Activated B cell treated with CpG ODN at 0.5 μM for 24 hours (primary cell): Measurements from ENCODE around the gene KRTAP20-3. TPM values are rescaled to one million over a fixed set of nuclear protein-coding genes. Genes with fewer than 3 reads are reported as not detected.

Source experiments
- ATAC-seq: fragments of 200-7000 bp; cut with Tn5 transposase; one replicate; pipeline ENCODE4 v1.10.0; 2021; ENCODE audit warnings: low read depth, mild to moderate bottlenecking, moderate library complexity
- CTCF ChIA-PET: fragments of 350-600 bp; sonication (Branson Sonifier 250); formaldehyde crosslinking; loops from one replicate; lab custom pipeline; 2021; ENCODE audit warnings: antibody characterized with exemption; lab: Charles Lee
- POLR2A ChIA-PET: fragments of 350-600 bp; sonication (Branson Sonifier 250); formaldehyde crosslinking; loops from one replicate; lab custom pipeline; 2021; ENCODE audit warnings: antibody characterized with exemption; lab: Charles Lee
- DNase-seq: peaks from one replicate; pipeline ENCODE4 v3.0.0; 2022
- H3K27ac Mint-ChIP-seq: one replicate; pipeline ENCODE4 v1.8.0; 2020; ENCODE audit warnings: mixed read lengths
- H3K27me3 Mint-ChIP-seq: one replicate; pipeline ENCODE4 v1.8.0; 2021; ENCODE audit warnings: mixed read lengths
- H3K36me3 Mint-ChIP-seq: one replicate; pipeline ENCODE4 v1.8.0; 2021; ENCODE audit warnings: low read depth, mixed read lengths
- H3K4me1 Mint-ChIP-seq: one replicate; pipeline ENCODE4 v1.8.0; 2021; ENCODE audit warnings: mixed read lengths
- H3K4me3 Mint-ChIP-seq: one replicate; pipeline ENCODE4 v1.8.0; 2020; ENCODE audit warnings: mild to moderate bottlenecking, mixed read lengths
- H3K9me3 Mint-ChIP-seq: one replicate; pipeline ENCODE4 v1.8.0; 2020; ENCODE audit warnings: mixed read lengths
- CTCF ChIP-seq: fragments of 200-600 bp; IDR thresholded peaks from one replicate; pipeline ENCODE4 v1.8.0; 2022; ENCODE audit warnings: antibody characterized with exemption, mild to moderate bottlenecking
- intact Hi-C: fragments of 100-400 bp; cut with micrococcal nuclease; formaldehyde crosslinking; loops from one replicate; pipeline ENCODE4 v1.15.1; 2024
- total RNA-seq: library from RNA; stranded (reverse); gene quantifications from 2 replicates; pipeline ENCODE4 v1.2.3, GENCODE V29; 2022

KRTAP20-3 gene
- total RNA-seq, 1 donor from 2014 or later: not detected

GRCh38 chr21:30674312-30674711, 31.6 kb downstream of the KRTAP20-3 start:
- intact Hi-C loops: no loop called here
- no peak for TF ChIP-seq CTCF
- peaks cover 9% of the 10 kb centered on the region for H3K9me3 Mint-ChIP-seq
- no peak overlapping the region for H3K4me3 Mint-ChIP-seq
- no peak overlapping the region for H3K27ac Mint-ChIP-seq
- DNase-seq: no peak
- H3K4me1 Mint-ChIP-seq: no peaks in the 10 kb centered on the region
- H3K36me3 Mint-ChIP-seq: no peaks in the 10 kb centered on the region
- ChIA-PET CTCF (no interaction called here), POLR2A (no interaction called here)
- no peak for ATAC-seq
- no peaks in the 10 kb centered on the region for H3K27me3 Mint-ChIP-seq

GRCh38 chr21:30676737-30677136, 34.1 kb downstream of the KRTAP20-3 start:
- DNase-seq (no peak), ATAC-seq (no peak)
- Mint-ChIP-seq H3K9me3 (peaks cover 1% of the 10 kb centered on the region), H3K36me3 (no peaks in the 10 kb centered on the region), H3K27ac (no peak overlapping the region), H3K27me3 (no peaks in the 10 kb centered on the region), H3K4me1 (no peaks in the 10 kb centered on the region), H3K4me3 (no peak overlapping the region)
- ChIA-PET CTCF (no interaction called here), POLR2A (no interaction called here)
- no peak for TF ChIP-seq CTCF
- intact Hi-C loops: no loop called here

GRCh38 chr21:30680586-30680985, 37.9 kb downstream of the KRTAP20-3 start:
- POLR2A ChIA-PET: no interaction called here
- H3K9me3 Mint-ChIP-seq: peaks cover 9% of the 10 kb centered on the region
- no peaks in the 10 kb centered on the region for H3K36me3 Mint-ChIP-seq
- intact Hi-C loops: no loop called here
- no peak for TF ChIP-seq CTCF
- CTCF ChIA-PET: no interaction called here
- H3K27me3 Mint-ChIP-seq: no peaks in the 10 kb centered on the region
- H3K4me1 Mint-ChIP-seq: no peaks in the 10 kb centered on the region
- no peak overlapping the region for H3K27ac Mint-ChIP-seq
- no peak for DNase-seq
- no peak for ATAC-seq
- H3K4me3 Mint-ChIP-seq: no peak overlapping the region

GRCh38 chr21:30684506-30684905, 41.8 kb downstream of the KRTAP20-3 start:
- no peak for TF ChIP-seq CTCF
- ATAC-seq: no peak
- ChIA-PET CTCF (no interaction called here), POLR2A (no interaction called here)
- no peaks in the 10 kb centered on the region for H3K36me3 Mint-ChIP-seq
- no peaks in the 10 kb centered on the region for H3K4me1 Mint-ChIP-seq
- H3K9me3 Mint-ChIP-seq: peaks cover 9% of the 10 kb centered on the region
- H3K4me3 Mint-ChIP-seq: no peak overlapping the region
- intact Hi-C loops: no loop called here
- DNase-seq: no peak
- H3K27me3 Mint-ChIP-seq: no peaks in the 10 kb centered on the region
- no peak overlapping the region for H3K27ac Mint-ChIP-seq

- intact Hi-C loops: loop anchor here (10.0 kb wide), 1 partner anchor 65 kb away; the partner anchor contains the start of gene KRTAP20-4
- ChIA-PET CTCF (no interaction called here), POLR2A (no interaction called here)
- H3K4me3 Mint-ChIP-seq: no peak overlapping the region
- no peak overlapping the region for H3K27ac Mint-ChIP-seq
- ATAC-seq (no peak), DNase-seq (no peak)
- TF ChIP-seq CTCF: no peak
- H3K4me1 Mint-ChIP-seq: no peaks in the 10 kb centered on the region
- no peaks in the 10 kb centered on the region for H3K9me3 Mint-ChIP-seq
- no peaks in the 10 kb centered on the region for H3K36me3 Mint-ChIP-seq
- H3K27me3 Mint-ChIP-seq: no peaks in the 10 kb centered on the region
These were observed 47.2 kb downstream of the KRTAP20-3 start for GRCh38 chr21:30689822-30690221.

Other genes starting within 250 kb of the KRTAP20-3 start
- not detected in 2 replicates for gene KRTAP13-1, start 246.8 kb upstream of the KRTAP20-3 start, total RNA-seq
- not detected in 2 replicates for gene KRTAP13-3, start 216.9 kb upstream of the KRTAP20-3 start, total RNA-seq
- not detected in 2 replicates for gene KRTAP13-4, start 212.6 kb upstream of the KRTAP20-3 start, total RNA-seq
- gene KRTAP15-1, start 202.6 kb upstream of the KRTAP20-3 start, total RNA-seq: not detected in 2 replicates
- not detected in 2 replicates for gene KRTAP19-1, start 162.5 kb upstream of the KRTAP20-3 start, total RNA-seq
- gene KRTAP19-2, start 155.4 kb upstream of the KRTAP20-3 start, total RNA-seq: not detected in 2 replicates
- gene KRTAP19-3, start 150.9 kb upstream of the KRTAP20-3 start, total RNA-seq: not detected in 2 replicates
- gene KRTAP19-4, start 145.7 kb upstream of the KRTAP20-3 start, total RNA-seq: not detected in 2 replicates
- not detected in 2 replicates for gene KRTAP19-5, start 140.7 kb upstream of the KRTAP20-3 start, total RNA-seq
- gene KRTAP19-6, start 101.0 kb upstream of the KRTAP20-3 start, total RNA-seq: not detected in 2 replicates
- gene KRTAP19-7, start 81.5 kb upstream of the KRTAP20-3 start, total RNA-seq: not detected in 2 replicates
- not detected in 2 replicates for gene KRTAP22-2, start 52.5 kb upstream of the KRTAP20-3 start, total RNA-seq
- not detected in 2 replicates for gene KRTAP6-3, start 50.4 kb upstream of the KRTAP20-3 start, total RNA-seq
- gene KRTAP6-2, start 44.0 kb upstream of the KRTAP20-3 start, total RNA-seq: not detected in 2 replicates
- not detected in 2 replicates for gene KRTAP22-1, start 41.8 kb upstream of the KRTAP20-3 start, total RNA-seq
- not detected in 2 replicates for gene KRTAP6-1, start 28.9 kb upstream of the KRTAP20-3 start, total RNA-seq
- gene KRTAP20-1, start 26.4 kb upstream of the KRTAP20-3 start, total RNA-seq: not detected in 2 replicates
- not detected in 2 replicates for gene KRTAP20-4, start 22.2 kb upstream of the KRTAP20-3 start, total RNA-seq
- gene KRTAP20-2, start 7.7 kb upstream of the KRTAP20-3 start, total RNA-seq: not detected in 2 replicates
- gene KRTAP21-3, start 75.9 kb downstream of the KRTAP20-3 start, total RNA-seq: not detected in 2 replicates
- gene KRTAP21-2, start 104.4 kb downstream of the KRTAP20-3 start, total RNA-seq: not detected in 2 replicates
- gene KRTAP21-1, start 112.6 kb downstream of the KRTAP20-3 start, total RNA-seq: not detected in 2 replicates
- gene KRTAP8-1, start 170.4 kb downstream of the KRTAP20-3 start, total RNA-seq: not detected in 2 replicates
- not detected in 2 replicates for gene KRTAP7-1, start 186.9 kb downstream of the KRTAP20-3 start, total RNA-seq
- gene KRTAP11-1, start 238.7 kb downstream of the KRTAP20-3 start, total RNA-seq: not detected in 2 replicates